Stimulated activated effector memory CD8-positive, alpha-beta T cell treated with anti-CD3 and anti-CD28 coated beads, Interleukin-12 subunit alpha, Interleukin-12 subunit beta, amount 100 ng/mL, for 72 hours (primary cell): ENCODE data around the gene AGMO.

Source experiments
- ATAC-seq: fragments of 150-1000 bp; cut with Tn5 transposase; 2 replicates; pipeline ENCODE4 v1.10.0; 2021
- DNase-seq, 2 donors: peaks; one replicate each; pipeline ENCODE4 v3.0.0; 2021 to 2022; ENCODE audit warnings: low spot score in 2 of 2
- H3K27ac Mint-ChIP-seq: one replicate; pipeline ENCODE4 v1.8.0; 2022; ENCODE audit warnings: mild to moderate bottlenecking, mixed read lengths
- H3K36me3 Mint-ChIP-seq: one replicate; pipeline ENCODE4 v1.8.0; 2022; ENCODE audit warnings: mild to moderate bottlenecking, mixed read lengths
- H3K4me1 Mint-ChIP-seq: one replicate; pipeline ENCODE4 v1.8.0; 2022; ENCODE audit warnings: mixed read lengths
- H3K4me3 Mint-ChIP-seq: one replicate; pipeline ENCODE4 v1.8.0; 2022; ENCODE audit warnings: mild to moderate bottlenecking, mixed read lengths
- H3K9me3 Mint-ChIP-seq: one replicate; pipeline ENCODE4 v1.8.0; 2022; ENCODE audit warnings: mixed read lengths

Gene AGMO

DNA sequence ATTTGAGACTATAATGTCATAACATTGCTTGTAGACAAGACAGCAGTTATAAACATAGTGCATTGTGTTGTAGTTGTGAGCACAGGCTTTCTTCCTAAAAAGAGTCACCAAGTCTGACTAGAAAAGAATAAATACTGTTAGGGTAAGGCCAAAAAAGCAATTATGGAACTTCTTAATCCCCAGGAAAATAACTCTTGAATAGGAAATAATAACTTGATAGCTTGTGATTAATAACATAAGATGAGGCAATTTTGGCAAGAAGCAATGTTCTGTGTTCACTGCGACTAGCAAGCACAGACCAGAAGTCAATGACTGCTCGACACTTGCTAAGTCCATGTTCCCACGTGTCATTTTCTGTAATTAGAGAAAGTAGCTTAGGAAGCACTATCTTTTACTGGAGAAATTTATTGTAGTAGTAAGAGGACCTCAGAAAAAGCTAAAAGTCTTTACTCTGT lies 97.1 kb downstream of the AGMO start:
- no peaks in the 10 kb centered on the region for H3K4me1 Mint-ChIP-seq
- ATAC-seq (no peak), DNase-seq (no peak)
- H3K4me3 Mint-ChIP-seq = no peak overlapping the region
- H3K36me3 Mint-ChIP-seq = no peaks in the 10 kb centered on the region
- H3K27ac Mint-ChIP-seq = no peak overlapping the region
- H3K9me3 Mint-ChIP-seq = peaks cover 12% of the 10 kb centered on the region

DNA sequence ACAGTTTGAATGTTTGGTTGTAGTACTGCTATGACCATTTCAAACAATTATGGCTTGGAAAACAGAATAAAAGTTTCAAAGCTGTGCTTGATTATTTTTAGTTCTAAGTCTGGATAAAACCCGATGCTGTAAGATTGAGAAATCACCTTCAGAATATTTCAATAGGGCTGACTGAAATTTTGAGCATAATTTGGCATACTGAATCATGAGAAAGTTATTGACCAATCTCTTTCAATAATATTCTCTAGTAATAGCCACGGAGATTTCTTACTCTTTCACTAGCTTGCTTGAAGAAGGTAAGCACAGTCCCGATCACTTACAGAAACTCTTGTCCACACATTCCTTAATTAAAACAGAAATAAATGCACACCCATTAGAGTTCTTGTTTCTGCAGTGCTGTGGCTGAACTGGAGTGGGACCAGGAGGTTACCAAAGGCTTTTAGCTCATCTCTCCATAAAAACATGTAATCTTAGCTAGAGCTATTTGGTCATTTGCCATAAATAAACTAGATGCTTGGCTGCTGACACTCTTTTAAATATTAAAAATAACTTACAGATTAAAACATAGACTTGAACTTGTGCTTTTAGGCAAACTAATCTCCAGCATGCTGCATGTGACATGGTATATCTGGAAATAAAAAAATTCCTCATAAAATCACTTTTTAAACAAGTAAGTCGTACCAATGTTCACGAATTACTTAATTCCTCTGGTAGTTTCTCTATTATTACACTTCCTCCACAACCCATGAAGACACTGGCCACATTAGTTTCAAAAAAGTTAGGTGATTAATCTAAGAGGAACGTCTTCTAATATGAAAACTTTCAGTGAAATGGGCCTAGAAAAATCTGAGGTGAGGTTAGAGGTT lies 97.8 kb downstream of the AGMO start:
- H3K9me3 Mint-ChIP-seq = peaks cover 11% of the 10 kb centered on the region
- H3K4me3 Mint-ChIP-seq = no peak overlapping the region
- no peaks in the 10 kb centered on the region for H3K36me3 Mint-ChIP-seq
- no peak overlapping the region for H3K27ac Mint-ChIP-seq
- DNase-seq (no peak), ATAC-seq (no peak)
- H3K4me1 Mint-ChIP-seq = no peaks in the 10 kb centered on the region

DNA sequence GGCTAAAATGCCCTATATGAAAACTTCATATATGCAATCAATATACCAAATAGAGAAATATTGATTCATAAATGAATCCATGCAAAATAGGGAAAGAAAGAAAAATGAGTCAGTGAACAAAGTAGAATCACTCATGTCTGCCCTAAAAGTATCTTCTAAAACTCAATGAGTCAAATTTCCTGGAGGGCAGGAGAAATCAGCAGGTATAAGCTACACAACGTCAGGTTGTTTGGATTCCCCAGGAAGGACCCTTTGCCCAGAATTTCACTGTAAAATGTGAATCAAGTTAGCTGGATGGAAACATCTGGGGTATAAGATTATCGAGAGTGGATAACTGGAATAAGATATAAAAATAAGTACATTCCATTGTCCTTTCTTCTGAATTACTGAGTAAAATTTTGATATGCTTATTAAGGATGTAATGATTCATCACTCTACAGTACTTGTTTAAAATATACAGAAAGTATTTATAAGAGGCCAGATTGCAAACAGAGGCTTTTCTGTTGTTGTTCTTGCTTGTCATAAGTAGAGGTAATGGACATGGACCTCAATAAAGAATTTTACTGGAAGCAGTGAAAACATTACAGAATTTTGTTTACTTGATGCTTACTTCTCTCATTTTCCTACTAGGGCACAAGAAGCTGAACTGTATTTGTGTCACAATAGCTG lies 99.0 kb downstream of the AGMO start:
- H3K9me3 Mint-ChIP-seq = peaks cover 11% of the 10 kb centered on the region
- DNase-seq = no peak
- no peak overlapping the region for H3K4me3 Mint-ChIP-seq
- H3K4me1 Mint-ChIP-seq = no peaks in the 10 kb centered on the region
- no peak overlapping the region for H3K27ac Mint-ChIP-seq
- H3K36me3 Mint-ChIP-seq = no peaks in the 10 kb centered on the region
- no peak for ATAC-seq

DNA sequence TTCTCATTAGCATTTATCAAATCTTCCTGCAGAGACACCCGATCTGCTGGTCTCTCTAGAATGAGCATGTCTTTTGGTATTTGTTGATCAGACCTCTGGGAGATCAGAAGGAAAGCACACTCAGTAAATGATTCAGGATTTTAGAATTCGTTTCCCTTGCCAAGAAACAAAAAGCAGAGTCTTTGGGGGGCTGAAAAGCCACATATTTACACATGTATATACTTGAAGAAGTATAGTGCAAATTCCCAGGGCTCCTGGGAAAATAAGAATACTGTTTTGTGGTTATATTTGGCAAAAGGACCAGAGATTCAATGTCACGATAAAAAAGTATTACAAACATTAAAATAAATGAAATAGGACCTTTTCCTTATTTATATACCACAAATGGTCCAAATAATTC lies 100.2 kb downstream of the AGMO start:
- no peak for ATAC-seq
- DNase-seq = no peak
- Mint-ChIP-seq H3K9me3 (peaks cover 10% of the 10 kb centered on the region), H3K4me3 (no peak overlapping the region), H3K36me3 (no peaks in the 10 kb centered on the region), H3K4me1 (no peaks in the 10 kb centered on the region), H3K27ac (no peak overlapping the region)

DNA sequence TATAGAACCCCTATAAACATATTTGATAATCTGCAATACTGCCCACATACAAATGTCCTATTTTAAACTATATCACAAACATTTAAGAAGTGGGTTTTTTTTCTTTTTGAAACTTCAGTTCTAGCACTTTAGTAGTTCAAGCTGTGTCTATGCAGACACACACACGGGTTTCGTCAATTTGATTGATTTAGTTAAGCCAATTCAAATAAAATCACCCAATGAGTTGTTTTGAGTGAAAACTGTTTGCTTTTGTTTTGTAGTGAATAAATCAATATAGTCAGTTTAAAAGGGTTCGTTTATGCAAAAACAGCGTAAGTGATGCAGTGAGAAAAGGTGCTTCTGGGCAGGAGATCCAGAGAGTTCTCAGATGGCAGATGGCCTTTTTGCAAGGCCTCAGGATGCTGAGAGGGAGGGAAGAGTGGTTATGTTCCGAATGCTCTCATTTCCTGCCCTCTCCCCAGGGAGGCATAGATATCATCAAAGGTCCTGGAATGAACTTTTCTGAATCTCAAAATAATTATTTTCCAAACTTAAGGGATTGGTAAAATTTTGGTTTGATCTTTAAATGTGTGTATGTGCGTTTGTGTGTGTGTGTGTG lies 102.7 kb downstream of the AGMO start:
- no peaks in the 10 kb centered on the region for H3K4me1 Mint-ChIP-seq
- no peak overlapping the region for H3K4me3 Mint-ChIP-seq
- H3K36me3 Mint-ChIP-seq = no peaks in the 10 kb centered on the region
- DNase-seq = no peak
- H3K27ac Mint-ChIP-seq = no peak overlapping the region
- peaks cover 12% of the 10 kb centered on the region for H3K9me3 Mint-ChIP-seq
- no peak for ATAC-seq

DNA sequence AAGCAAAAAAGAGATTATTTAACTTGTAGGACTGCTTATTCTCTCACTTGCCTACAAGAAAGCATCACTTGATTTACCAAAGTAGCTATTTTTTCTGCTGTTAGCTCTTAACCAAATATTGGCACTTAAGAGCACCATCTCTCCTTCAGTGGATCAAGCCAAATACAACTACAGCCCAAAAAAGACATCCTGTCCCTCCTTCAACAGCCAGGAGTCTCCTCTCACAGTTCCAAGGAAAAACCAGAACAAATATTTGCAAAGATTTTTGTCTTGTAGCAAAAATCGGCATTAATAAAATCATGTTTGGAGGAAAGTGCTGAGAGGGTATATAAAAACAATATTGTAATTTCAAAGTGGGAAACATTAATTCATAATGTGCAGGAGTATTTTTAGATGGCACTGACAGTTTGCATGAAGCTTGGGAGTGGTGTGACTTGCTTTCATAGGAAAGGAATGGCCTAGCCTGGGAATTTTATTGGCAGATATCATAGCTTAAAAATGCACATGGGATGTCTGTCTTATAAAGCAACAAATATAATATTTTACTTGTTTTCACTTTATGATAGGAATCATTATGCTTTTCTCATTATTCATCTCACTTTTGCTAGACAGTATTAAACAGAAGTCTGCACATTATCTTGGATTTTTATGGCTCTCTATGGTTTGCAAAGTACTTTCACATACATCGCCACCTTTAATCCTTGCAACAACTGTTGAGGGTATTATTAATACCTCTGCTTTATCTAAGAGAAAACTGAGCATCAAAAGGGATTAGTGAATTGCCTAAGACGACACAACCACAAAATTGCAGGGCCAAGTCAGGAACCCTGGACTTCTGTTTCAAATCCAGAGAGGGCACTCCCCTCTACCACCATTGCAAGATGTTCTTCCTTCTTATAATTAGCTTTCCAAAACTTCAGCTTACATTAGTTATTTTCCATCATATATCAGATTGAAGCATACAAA lies 103.5 kb downstream of the AGMO start:
- ATAC-seq (no peak), DNase-seq (no peak)
- H3K9me3 Mint-ChIP-seq = peaks cover 14% of the 10 kb centered on the region
- H3K27ac Mint-ChIP-seq = no peak overlapping the region
- no peaks in the 10 kb centered on the region for H3K4me1 Mint-ChIP-seq
- H3K36me3 Mint-ChIP-seq = no peaks in the 10 kb centered on the region
- no peak overlapping the region for H3K4me3 Mint-ChIP-seq

DNA sequence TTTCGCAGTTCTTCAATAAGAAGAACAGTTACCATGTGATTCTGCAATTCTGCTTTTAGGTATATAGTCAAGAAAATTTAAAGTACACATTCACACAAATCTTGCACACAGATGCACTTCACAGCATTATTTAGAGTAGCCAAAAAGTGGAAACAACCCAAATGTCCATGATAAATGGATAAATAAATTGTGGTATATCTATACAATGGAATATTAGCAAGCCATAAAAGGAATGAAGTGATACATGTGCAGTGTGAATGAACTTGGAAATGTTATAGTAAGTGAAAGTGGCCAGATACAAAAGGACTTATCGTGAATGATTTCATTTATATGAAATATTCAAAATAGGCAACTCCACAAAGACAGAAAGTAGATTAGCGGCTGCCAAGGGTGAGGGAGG lies 109.1 kb downstream of the AGMO start:
- ATAC-seq (no peak), DNase-seq (no peak)
- peaks cover 11% of the 10 kb centered on the region for H3K9me3 Mint-ChIP-seq
- no peaks in the 10 kb centered on the region for H3K36me3 Mint-ChIP-seq
- H3K27ac Mint-ChIP-seq = no peak overlapping the region
- no peak overlapping the region for H3K4me3 Mint-ChIP-seq
- no peaks in the 10 kb centered on the region for H3K4me1 Mint-ChIP-seq

DNA sequence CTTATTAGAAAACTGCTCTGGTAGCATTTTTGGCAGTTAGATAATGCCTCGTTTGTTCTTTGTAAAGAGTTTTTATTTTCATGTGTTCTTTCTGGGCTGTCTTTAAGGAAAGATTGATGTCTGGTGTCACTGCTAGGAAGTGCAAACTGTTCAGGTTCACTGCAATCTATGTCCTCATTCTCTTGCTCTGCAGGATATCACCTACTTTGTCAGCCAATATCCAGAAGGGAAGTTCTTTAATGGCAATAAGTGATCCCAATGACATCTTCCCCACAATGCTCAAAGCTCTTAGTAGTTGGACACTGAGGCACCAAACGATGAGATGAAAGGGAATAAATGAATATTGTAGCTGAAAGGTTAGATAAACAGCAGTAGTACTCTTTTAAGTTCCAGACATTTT lies 115.1 kb downstream of the AGMO start:
- DNase-seq (no peak), ATAC-seq (no peak)
- H3K9me3 Mint-ChIP-seq = peaks cover 10% of the 10 kb centered on the region
- H3K4me3 Mint-ChIP-seq = no peak overlapping the region
- H3K4me1 Mint-ChIP-seq = no peaks in the 10 kb centered on the region
- no peaks in the 10 kb centered on the region for H3K36me3 Mint-ChIP-seq
- H3K27ac Mint-ChIP-seq = no peak overlapping the region

DNA sequence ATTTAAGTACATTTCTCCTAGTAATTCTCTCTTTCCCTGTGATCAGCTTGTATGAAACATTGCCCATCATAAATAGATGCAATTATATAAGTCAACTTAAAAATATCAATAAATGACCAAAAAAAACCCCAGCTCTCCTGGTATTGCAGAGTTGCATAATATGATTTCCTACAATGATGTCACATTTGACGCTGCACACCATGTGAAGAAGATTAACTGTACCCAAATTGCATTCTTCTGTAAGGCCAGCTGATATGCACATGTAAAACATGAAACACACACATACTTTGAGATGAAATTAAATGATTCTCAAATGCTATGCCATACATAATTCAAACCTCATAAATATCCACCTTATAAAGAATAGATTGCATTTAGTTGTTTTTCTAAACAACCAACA lies 115.5 kb downstream of the AGMO start:
- Mint-ChIP-seq H3K4me3 (no peak overlapping the region), H3K9me3 (peaks cover 10% of the 10 kb centered on the region), H3K4me1 (no peaks in the 10 kb centered on the region), H3K27ac (no peak overlapping the region), H3K36me3 (no peaks in the 10 kb centered on the region)
- no peak for ATAC-seq
- no peak for DNase-seq

DNA sequence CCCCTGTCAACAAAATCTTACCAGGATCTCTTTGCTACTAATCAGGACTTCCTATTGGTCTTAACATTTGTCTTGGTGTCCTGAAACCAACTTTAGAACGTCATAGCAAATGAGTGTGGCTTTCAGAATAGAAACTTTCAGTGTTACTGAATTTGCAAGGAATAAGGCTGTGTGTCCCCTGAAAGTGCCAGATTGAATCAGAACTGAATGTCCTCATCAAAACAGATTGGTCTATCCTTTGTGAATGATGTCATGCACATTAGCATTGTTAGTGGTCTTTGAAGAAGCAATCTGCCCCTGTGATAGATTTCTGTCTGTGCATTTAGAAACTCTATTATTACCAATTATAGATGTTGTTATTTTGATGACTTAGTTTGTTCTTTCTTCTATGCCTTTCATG lies 119.9 kb downstream of the AGMO start:
- ATAC-seq (no peak), DNase-seq (no peak)
- Mint-ChIP-seq H3K4me3 (no peak overlapping the region), H3K36me3 (no peaks in the 10 kb centered on the region), H3K4me1 (no peaks in the 10 kb centered on the region), H3K27ac (no peak overlapping the region), H3K9me3 (peaks cover 19% of the 10 kb centered on the region)

DNA sequence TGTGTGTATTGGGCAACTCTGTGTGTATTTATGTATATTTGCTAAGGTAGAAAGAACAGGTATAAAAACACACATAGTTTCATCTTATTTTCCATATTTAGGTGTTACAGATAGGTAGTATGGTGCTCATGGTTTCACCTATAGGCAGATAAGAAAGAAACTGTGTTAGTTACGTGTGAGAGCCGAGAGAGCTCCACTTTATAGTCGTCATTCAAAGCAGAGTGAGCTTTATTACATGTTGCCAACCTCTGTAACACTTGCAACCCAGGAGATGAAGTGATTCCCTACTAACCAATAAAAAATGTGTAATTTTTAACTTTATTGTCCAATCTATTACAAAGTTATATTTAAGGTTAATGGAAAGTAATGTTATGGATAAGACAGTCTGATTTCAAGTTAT lies 121.3 kb downstream of the AGMO start:
- no peaks in the 10 kb centered on the region for H3K4me1 Mint-ChIP-seq
- peaks cover 22% of the 10 kb centered on the region for H3K9me3 Mint-ChIP-seq
- ATAC-seq (no peak), DNase-seq (no peak)
- no peaks in the 10 kb centered on the region for H3K36me3 Mint-ChIP-seq
- no peak overlapping the region for H3K4me3 Mint-ChIP-seq
- H3K27ac Mint-ChIP-seq = no peak overlapping the region

DNA sequence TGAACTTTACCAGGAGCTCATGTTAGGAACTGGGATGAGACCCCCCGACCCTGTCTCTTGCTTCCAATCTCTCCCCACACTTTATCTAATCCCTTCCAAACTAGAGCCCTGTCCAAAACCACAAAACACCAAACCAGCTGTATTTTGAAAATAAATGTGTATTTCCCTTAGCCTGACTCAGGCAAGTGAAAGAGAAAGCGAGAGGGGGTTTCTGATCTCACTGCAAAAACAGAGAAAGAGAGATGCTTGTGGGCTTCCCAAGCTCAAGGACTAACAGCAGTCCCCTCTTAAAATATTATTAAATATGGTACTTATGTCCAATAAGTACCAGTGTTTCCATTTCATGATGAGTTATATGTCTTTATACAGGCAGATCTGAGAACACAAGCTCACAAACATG lies 122.0 kb downstream of the AGMO start:
- Mint-ChIP-seq H3K4me1 (no peaks in the 10 kb centered on the region), H3K36me3 (no peaks in the 10 kb centered on the region), H3K27ac (no peak overlapping the region), H3K9me3 (peaks cover 21% of the 10 kb centered on the region), H3K4me3 (no peak overlapping the region)
- ATAC-seq = no peak
- DNase-seq = no peak

DNA sequence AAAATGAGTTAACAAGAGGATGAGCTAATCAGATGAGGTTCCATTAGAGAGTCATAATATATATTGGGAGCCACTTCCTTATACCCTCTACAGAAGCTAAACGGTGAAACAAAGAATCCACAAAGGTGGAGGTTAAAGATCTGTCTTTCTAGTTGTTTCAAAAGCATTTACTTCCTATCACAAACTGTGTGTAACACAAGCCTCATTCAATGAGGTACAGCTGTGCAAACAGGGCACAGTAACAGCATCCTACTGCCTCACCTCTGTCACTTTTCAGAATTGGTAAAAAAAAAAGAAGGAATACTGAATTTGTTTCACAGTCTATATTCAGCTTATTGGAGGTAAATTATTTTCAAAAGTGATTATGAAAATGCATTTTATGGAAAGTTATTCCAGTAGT lies 128.7 kb downstream of the AGMO start:
- no peak for ATAC-seq
- no peak overlapping the region for H3K4me3 Mint-ChIP-seq

DNA sequence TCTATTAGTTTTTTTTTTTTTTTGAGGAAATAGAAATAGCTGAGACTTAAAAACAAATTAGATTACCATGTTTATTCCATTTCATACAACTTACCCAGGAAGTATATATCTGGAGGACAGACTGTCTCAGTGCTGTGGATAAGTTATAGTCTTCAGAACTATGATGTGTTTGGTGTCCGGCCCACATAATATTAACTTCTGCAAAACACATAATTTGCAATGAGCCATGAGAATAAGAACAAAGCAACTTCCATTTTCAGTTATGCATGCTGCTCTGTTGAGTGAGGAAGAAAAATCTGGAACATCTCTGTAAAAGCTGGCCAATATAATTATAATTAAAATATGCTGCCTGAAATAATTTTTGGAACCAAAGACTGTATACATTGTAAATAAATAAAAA lies 130.9 kb downstream of the AGMO start:
- Mint-ChIP-seq H3K27ac (no peak overlapping the region), H3K36me3 (no peaks in the 10 kb centered on the region), H3K4me3 (no peak overlapping the region), H3K4me1 (no peaks in the 10 kb centered on the region), H3K9me3 (peaks cover 10% of the 10 kb centered on the region)
- ATAC-seq (no peak), DNase-seq (no peak)

More for the DNA sequence above, 128.7 kb downstream of the AGMO start:
- Mint-ChIP-seq H3K9me3 (peaks cover 10% of the 10 kb centered on the region), H3K27ac (no peak overlapping the region), H3K36me3 (no peaks in the 10 kb centered on the region), H3K4me1 (no peaks in the 10 kb centered on the region)
- no peak for DNase-seq

DNA sequence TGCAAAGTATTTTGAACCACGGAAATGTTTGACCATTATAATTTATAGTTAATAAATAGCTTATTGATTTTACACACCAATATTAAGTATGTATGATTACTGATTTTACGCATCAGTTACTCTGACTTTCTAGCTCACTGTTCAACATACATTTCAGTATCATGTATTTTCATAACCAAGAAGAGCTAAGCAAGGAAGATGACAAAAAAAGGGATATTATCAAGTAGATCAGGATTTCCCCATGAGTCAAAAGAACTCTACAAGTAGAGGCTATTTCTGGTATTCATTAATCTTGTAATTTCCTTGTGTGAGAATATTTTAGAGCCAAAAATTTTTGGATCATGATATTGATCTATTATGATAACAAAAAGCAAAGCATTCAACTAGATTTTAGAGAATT lies 131.6 kb downstream of the AGMO start:
- no peak for ATAC-seq
- Mint-ChIP-seq H3K4me1 (no peaks in the 10 kb centered on the region), H3K4me3 (no peak overlapping the region), H3K27ac (no peak overlapping the region), H3K9me3 (peaks cover 7% of the 10 kb centered on the region), H3K36me3 (no peaks in the 10 kb centered on the region)
- no peak for DNase-seq
